HepG2 (cell line): Measurements from ENCODE around the gene TREX2. TPM values are rescaled to one million over a fixed set of nuclear protein-coding genes. Genes with fewer than 3 reads are reported as not detected.

Experiments used
- ATAC-seq: fragments of 200-7000 bp; cut with Tn5 transposase; 3 replicates; pipeline ENCODE4 v1.9.1; 2020; ENCODE audit warnings: mild to moderate bottlenecking, moderate library complexity
- BruUV-seq: library from RNA; stranded (reverse); fragments of 400-500 nt; replicated peaks from 2 replicates; lab custom pipeline; 2021; lab: Mats Ljungman, UMichigan
- CTCF ChIA-PET: fragments of 300-600 bp; formaldehyde crosslinking; extraction: SDS; loops from one replicate; lab custom pipeline; 2021; ENCODE audit warnings: low total read pairs, inconsistent platforms, low intra/inter-chr PET ratio; lab: Yijun Ruan, JAX
- POLR2A ChIA-PET: fragments of 350-600 bp; sonication (Branson Sonifier 250); formaldehyde crosslinking; loops from one replicate; lab custom pipeline; 2020; ENCODE audit warnings: antibody characterized with exemption, inconsistent platforms; lab: Yijun Ruan, JAX
- DNase-seq: peaks from one replicate; pipeline ENCODE4 v3.0.0-alpha.2; 2015; ENCODE audit warnings: low spot score
- FAIRE-seq: peaks from 3 replicates; lab custom pipeline; 2011; peaks lifted over from hg19 to GRCh38; lab: Jason Lieb, UNC
- H2AFZ ChIP-seq: one replicate; pipeline ENCODE4 v1.6.1; 2011; ENCODE audit warnings: low read length, inconsistent platforms
- H3K27ac ChIP-seq: fragments of 300-600 bp; 3 replicates; pipeline ENCODE4 v1.8.0; 2011; ENCODE audit warnings: mixed run types, mild to moderate bottlenecking, mixed read lengths, low read length, inconsistent platforms; ENCODE audit not compliant: insufficient read depth; ENCODE audit errors: extremely low read length
- H3K27me3 ChIP-seq, 2 experiments: fragments of 200-600 bp in 1 of 2; 2 replicates in 1 of 2; 3 replicates in 1 of 2; pipeline versions ENCODE4 v1.6.0 to v1.8.0; 2011; ENCODE audit warnings: low read length in 2 of 2, mild to moderate bottlenecking in 2 of 2, moderate library complexity in 2 of 2, inconsistent platforms in 1 of 2; ENCODE audit not compliant: insufficient read depth in 2 of 2, control insufficient read depth in 1 of 2
- H3K36me3 ChIP-seq, 2 experiments: fragments of 200-600 bp in 1 of 2; replicated peaks in 1 of 2; 2 replicates in 1 of 2; 3 replicates in 1 of 2; pipeline versions ENCODE4 v1.5.1 to v1.8.0; 2011; ENCODE audit warnings: low read length in 2 of 2, inconsistent platforms in 1 of 2; ENCODE audit not compliant: insufficient read depth in 2 of 2, control insufficient read depth in 1 of 2
- H3K4me1 ChIP-seq: 2 replicates; pipeline ENCODE4 v1.5.1; 2012; ENCODE audit warnings: low read length, inconsistent platforms; ENCODE audit not compliant: insufficient read depth
- H3K4me2 ChIP-seq: 2 replicates; pipeline ENCODE4 v1.6.0; 2011; ENCODE audit warnings: low read depth, low read length, inconsistent platforms
- H3K4me3 ChIP-seq, 3 experiments: fragments of 200-600 bp in 1 of 3; sonication (generic), shearing (Covaris generic) in 1 of 3; replicated peaks in 1 of 3; 2 replicates each; pipeline ENCODE4 v1.5.1; 2011 to 2016; ENCODE audit warnings: low read length in 3 of 3, inconsistent platforms in 2 of 3, low read depth in 2 of 3, mild to moderate bottlenecking in 2 of 3, control low read depth in 1 of 3, mixed read lengths in 1 of 3; ENCODE audit not compliant: insufficient read depth in 1 of 3
- H3K79me2 ChIP-seq: one replicate; pipeline ENCODE4 v1.6.1; 2011; ENCODE audit warnings: low read length, inconsistent platforms; ENCODE audit not compliant: insufficient read depth
- H3K9ac ChIP-seq: 2 replicates; pipeline ENCODE4 v1.6.0; 2011; ENCODE audit warnings: mild to moderate bottlenecking, low read depth, low read length, inconsistent platforms; ENCODE audit not compliant: insufficient read depth
- H3K9me3 ChIP-seq: 2 replicates; pipeline ENCODE4 v1.5.1; 2012; ENCODE audit warnings: mild to moderate bottlenecking, low read length
- H4K20me1 ChIP-seq: 2 replicates; pipeline ENCODE4 v1.6.0; 2011; ENCODE audit warnings: inconsistent platforms, mild to moderate bottlenecking, low read length, moderate library complexity; ENCODE audit not compliant: insufficient read depth
- CSRNP2 ChIP-seq: sonication (generic); formaldehyde crosslinking; conservative IDR thresholded peaks from 2 replicates; pipeline ENCODE4 v1.8.0; 2022; ENCODE audit warnings: low read depth, missing genetic modification reagents
- SP140L ChIP-seq: sonication (generic); formaldehyde crosslinking; IDR thresholded peaks from 2 replicates; pipeline ENCODE4 v1.4.0; 2020; ENCODE audit warnings: missing genetic modification reagents, borderline replicate concordance
- ZFP91 ChIP-seq: sonication (generic); formaldehyde crosslinking; IDR thresholded peaks from 2 replicates; pipeline ENCODE4 v1.9.0; 2022; ENCODE audit warnings: missing genetic modification reagents, mild to moderate bottlenecking, borderline replicate concordance
- WGBS: methylation state at CpG from one replicate; pipeline ENCODE4 v1.1.6; 2017; ENCODE audit warnings: low lambda C conversion rate; 5-methylcytosine and 5-hydroxymethylcytosine counted together
- in situ Hi-C: cut with HindIII; loops from 2 replicates; pipeline ENCODE4 v1.10.0; 2017; ENCODE audit warnings: low pct_unique_long_range_greater_than_20kb; ENCODE audit not compliant: extremely low pct_ligation_motif_present
- intact Hi-C: fragments of 100-400 bp; cut with micrococcal nuclease; formaldehyde crosslinking; loops from one replicate; pipeline ENCODE4 v1.10.0; 2022; ENCODE audit not compliant: unreplicated experiment
- polyA plus RNA-seq, 8 experiments: library from polyadenylated mRNA; depleted of rRNA in 3 of 8; stranded (reverse) in 7 of 8; unstranded in 1 of 8; fragments of >200 nt; fragmentation: Illumina TruSeq in 4 of 8; extraction: Trizol in 4 of 8; gene quantifications; 2 replicates each; pipeline versions ENCODE4 v1.2.1 to v1.2.3, GENCODE V29; 2011 to 2016; ENCODE audit warnings: low read depth in 4 of 8, missing spikeins in 1 of 8, mixed read lengths in 1 of 8; ENCODE audit not compliant: insufficient read depth in 1 of 8
- total RNA-seq, 5 experiments: library from RNA; depleted of rRNA; stranded (reverse); fragments of >200 nt; fragmentation: Illumina TruSeq; extraction: Trizol; gene quantifications; 2 replicates each; pipeline ENCODE4 v1.2.3, GENCODE V29; 2016; ENCODE audit warnings: low read depth in 1 of 5

TREX2 gene
- total and polyA plus RNA-seq, 2 of the 13 experiments (the other 11 are each of a cell fraction or from before 2014, with no cell fraction given), result 0.13 to 0.18 TPM

- no peaks in the 10 kb centered on the region for H3K4me1 ChIP-seq
- 50% methylated on average over 8 of the region's 27 CpGs for WGBS
- FAIRE-seq (no peak), ATAC-seq (no peak), DNase-seq (no peak)
- TF ChIP-seq CSRNP2 (CRISPR knock-in tag) (no peak), ZFP91 (CRISPR knock-in tag) (no peak), SP140L (CRISPR knock-in tag) (no peak)
- ChIA-PET CTCF (no interaction called here), POLR2A (no interaction called here)
- H3K27ac ChIP-seq, result no peak overlapping the region
- H3K79me2 ChIP-seq, result no peaks in the 10 kb centered on the region
- H3K4me3 ChIP-seq, result no peak overlapping the region
- H3K4me2 ChIP-seq, result no peak overlapping the region
- H2AFZ ChIP-seq, result no peak overlapping the region
- no peaks in the 10 kb centered on the region for H4K20me1 ChIP-seq
- H3K9me3 ChIP-seq, result no peaks in the 10 kb centered on the region
- H3K27me3 ChIP-seq, result no peaks in the 10 kb centered on the region; a peak in 1 of 5 replicates
- no peak overlapping the region for H3K9ac ChIP-seq
- in situ Hi-C loops (no loop called here), intact Hi-C loops (no loop called here)
- no peaks in the 10 kb centered on the region for H3K36me3 ChIP-seq
- no TSS peak for BruUV-seq
Measured at GRCh38 chrX:153397256-153397960, 48.4 kb downstream of the TREX2 start.
